Right renal pelvis (tissue), 4 donors: Measurements from ENCODE around the gene IRGM. TPM values are rescaled to one million over a fixed set of nuclear protein-coding genes. Genes with fewer than 3 reads are reported as not detected.
A peak's percentile ranks its signal among the peaks of the same experiment; 100 is the strongest.
"Not testable (repeated sequence)": the region's sequence is repeated elsewhere in the genome, so short reads cannot be mapped to it uniquely, and the experiment has no call there.

Source experiments
- DNase-seq, 4 donors: peaks; one replicate each; pipeline ENCODE4 v3.0.0-alpha.2; 2013; ENCODE audit warnings: low read depth in 4 of 4, low spot score in 3 of 4, missing footprints in 1 of 4
- polyA plus RNA-seq, 4 donors: library from polyadenylated mRNA; unstranded; fragments of 120-200 nt; gene quantifications; one replicate each; pipeline ENCODE4 v1.2.1, GENCODE V29; 2013; ENCODE audit not compliant: insufficient read length in 4 of 4

IRGM gene, protein sequence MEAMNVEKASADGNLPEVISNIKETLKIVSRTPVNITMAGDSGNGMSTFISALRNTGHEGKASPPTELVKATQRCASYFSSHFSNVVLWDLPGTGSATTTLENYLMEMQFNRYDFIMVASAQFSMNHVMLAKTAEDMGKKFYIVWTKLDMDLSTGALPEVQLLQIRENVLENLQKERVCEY
- polyA plus RNA-seq: 1 to 10 TPM in 1 of 4 donors, under 1 TPM in 3; 0.48 to 1.2 (median 0.75) TPM

DNA sequence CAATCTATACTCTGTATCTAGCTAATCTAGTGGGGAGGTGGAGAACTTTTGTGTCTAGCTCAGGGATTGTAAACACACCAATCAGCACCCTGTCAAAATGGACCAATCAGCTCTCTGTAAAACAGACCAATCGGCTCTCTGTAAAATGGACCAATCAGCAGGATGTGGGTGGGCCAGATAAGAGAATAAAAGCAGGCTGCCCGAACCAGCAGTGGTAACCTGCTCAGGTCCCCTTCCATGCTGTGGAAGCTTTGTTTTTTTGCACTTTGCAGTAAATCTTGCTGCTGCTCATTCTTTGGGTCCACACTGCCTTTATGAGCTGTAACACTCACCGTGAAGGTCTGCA is at the start of gene IRGM:
Gene IRGM (plus strand): TSS at position 214 of the 346 bp plus-strand sequence. CDS start 1,603 bp downstream, outside the sequence.
- DNase-seq: not testable (repeated sequence)

DNA sequence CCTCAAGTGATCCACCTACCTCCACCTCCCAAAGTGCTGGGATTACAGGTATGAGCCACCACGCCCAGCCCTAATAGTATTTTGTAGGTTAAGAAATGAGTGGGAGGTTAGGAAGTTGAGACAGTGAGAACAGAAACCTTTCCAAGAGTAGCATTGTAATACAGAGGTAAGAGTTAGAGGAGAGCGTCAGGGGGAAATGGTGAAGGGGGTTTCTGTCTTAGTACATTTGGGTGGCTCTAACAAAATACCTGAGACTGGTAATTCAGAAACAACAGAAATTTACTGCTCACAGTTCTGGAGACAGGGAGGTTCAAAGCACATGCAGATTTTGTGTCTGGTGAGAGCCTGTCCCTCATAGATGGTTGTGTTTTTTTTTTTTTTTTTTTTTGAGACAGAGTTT is 48.9 kb upstream of the IRGM start:
- DNase-seq: no peak

DNA sequence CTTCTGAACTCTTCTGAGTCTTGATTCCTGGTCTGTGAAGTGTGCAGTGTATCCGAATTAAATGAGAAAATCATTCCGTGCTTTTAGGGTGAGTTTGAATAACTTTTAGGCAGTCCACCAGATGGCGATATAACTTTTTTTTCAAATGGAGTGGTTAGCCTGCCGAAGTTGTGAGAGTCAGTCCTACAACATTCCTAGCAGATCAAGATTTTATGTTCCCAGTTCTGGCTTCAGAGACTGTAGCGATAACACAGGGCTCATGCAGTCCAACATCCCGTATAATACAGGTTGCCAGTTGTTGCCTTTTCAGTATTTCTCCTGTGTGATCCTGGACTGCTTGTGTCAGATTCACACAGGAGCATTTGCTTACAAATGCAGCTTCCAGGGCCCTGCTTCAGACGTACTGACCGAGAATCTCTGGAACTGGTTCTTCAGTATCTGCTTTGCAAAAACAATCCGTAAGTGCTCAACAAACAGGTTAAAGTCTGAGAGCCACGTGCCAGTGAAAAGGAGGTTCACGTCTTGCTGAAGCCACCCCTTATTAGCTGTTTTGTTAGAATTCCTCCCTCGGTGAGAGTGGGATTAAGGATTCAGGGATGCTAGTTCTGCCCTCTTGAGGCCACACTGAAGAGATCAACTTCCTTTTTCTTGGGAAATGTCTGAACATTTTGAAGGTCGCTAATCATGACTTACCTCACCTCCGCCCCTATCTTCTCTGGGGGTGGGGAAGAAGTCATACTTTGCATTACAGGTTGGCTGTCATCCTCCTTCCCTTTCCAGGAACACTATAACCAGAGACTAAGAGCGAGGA is 45.0 kb upstream of the IRGM start:
- peak in 2 of 4 donors; percentile 73 to 75 for DNase-seq

DNA sequence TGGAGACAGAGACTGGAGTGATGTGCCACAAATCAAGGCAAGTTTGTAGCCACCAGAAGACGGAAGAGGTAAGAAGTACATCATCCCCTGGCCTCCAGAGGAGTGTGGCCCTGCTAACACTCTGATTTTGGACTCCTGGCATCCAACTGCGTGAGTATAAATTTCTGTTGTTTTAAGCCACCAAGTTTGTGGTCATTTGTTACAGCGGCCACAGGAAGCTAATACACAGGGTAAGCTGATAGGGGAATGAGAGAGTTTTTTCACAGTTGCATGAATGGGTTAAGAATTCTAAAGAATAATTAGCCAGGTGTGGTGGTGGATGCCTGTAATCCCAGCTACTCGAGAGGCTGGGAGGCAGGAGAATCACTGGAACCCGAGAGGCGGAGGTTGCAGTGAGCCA is 41.9 kb upstream of the IRGM start:
- DNase-seq: no peak

DNA sequence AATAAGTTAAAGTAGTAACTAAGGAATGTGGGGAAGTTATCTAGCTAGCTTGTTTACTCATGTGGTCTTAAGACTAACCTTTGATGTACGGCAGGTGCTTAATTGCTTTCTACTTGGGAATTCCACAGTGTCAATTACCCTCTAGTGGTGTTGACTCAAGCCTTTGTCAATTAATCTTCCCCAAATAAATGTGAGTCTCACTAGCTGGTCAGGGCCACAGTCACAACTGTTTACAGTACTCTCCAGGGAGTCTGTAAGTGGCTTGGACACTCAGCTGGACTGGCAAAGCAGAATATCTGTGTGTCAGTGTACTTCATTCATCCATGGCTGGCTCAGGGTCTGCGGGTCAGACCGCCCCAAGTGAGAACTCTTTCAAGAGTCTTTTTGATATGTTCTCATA is 37.0 kb upstream of the IRGM start:
- DNase-seq: no peak

DNA sequence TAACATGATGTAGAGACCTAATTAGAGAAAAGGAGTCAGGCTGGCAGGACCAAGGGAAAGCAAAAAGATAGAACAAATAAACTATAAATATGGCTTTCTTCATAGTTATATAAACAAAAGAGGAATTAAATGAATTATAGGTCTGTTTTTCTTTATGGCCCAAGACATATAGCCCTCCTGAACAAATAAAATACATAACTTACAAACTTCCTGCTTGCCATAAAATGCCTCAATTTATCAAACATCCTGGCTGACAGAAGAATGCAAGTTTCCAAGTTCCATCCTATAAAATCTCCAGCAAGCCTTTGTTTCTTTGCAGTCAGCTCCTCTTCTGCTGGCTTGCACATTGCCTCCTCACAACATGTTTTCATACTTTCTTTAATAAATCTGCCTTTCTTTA is 31.3 kb upstream of the IRGM start:
- no peak for DNase-seq

DNA sequence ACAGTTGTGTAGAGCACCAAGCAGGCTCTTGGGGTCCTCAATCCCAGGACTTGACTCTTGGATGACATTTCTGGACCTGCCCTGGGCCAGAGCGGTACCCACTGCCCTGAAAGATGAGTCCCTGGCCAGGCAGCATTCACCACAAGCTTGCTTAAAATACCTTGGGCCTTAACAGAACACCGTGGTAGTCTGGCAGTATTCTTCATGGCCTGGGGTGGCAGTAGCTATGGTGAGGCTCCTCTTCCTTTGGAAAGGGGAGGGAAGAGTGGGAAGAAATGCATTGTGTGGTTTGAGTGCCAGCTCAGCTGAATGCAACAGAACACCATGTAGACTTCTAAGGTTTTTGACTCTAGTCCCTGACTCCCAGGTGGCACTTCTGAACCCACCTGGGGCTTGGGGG is 29.4 kb upstream of the IRGM start:
- no peak for DNase-seq

DNA sequence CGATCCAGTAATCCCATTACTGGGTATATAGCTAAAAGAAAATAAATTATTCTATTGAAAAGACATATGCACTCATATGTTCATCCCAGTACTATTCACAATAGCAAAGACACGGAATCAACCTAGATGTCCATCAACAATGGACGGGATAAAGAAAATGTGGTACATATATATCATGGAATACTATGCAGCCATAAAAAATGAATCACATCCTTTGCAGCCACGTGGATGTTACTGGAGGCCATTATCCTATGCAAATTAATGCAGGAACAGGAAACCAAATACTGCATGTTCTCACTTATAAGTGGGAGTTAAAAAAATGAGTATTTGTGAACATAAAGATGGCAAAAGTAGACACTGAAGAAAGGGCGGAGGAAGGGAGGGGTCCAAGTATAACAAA is 16.6 kb upstream of the IRGM start:
- no peak for DNase-seq

DNA sequence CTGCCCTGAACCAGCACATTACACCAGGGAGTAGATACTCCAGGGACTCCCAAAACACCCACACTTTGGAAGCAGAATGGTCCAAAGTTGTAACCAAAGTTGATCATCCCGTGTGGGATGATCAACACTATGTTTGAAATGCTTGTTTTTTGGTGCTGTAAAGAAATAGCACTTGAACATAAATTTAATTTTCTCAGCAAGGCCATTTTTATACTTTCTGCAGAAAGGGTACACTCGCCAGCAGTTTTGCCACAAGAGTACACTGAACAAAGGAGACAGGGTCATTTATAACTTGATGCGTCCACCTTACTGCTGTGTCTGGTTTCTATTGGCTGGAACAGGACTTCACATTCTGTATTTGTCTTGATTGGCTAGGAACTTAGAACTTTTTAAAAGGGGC is 14.5 kb upstream of the IRGM start:
- DNase-seq: not testable (repeated sequence)

DNA sequence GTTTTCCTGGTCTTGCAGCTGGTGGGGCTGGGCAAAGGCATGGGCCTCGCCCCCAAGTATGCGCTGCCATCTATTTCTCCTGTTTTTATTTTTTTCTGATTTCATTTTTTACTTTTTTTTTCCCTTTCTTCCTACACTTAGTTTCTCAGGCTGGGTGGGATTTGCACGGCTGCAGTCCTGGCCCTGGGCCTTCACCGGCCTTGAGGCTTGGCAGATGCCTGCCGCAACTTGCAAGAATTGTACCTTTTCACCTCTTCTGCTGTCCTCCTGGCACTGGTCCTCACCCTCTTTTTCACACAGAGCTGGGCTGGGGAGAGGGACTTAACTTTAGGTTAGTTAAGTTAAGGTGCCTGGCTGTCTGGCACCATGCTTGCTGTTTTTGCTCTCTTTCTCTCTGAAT is 10.3 kb upstream of the IRGM start:
- DNase-seq: no peak

DNA sequence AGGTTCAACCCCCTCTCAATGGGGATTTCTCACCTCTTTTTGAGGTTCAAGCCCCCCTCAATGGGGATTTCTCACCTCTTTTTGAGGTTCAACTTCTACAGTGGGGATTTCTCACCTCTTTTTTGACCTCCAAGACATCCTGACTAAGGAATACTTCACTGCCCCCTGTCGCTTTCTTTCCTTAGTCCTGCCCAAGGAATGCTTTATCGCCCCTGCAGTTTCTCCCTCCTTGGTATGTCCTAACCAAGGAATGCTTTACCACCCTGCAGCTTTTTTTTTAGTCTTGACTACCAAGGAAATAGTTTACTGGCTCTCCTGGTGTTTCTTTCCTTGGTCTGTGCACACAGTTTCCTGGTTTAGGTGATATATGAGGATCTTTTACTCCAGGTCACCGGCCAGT is 9.6 kb upstream of the IRGM start:
- DNase-seq: no peak

DNA sequence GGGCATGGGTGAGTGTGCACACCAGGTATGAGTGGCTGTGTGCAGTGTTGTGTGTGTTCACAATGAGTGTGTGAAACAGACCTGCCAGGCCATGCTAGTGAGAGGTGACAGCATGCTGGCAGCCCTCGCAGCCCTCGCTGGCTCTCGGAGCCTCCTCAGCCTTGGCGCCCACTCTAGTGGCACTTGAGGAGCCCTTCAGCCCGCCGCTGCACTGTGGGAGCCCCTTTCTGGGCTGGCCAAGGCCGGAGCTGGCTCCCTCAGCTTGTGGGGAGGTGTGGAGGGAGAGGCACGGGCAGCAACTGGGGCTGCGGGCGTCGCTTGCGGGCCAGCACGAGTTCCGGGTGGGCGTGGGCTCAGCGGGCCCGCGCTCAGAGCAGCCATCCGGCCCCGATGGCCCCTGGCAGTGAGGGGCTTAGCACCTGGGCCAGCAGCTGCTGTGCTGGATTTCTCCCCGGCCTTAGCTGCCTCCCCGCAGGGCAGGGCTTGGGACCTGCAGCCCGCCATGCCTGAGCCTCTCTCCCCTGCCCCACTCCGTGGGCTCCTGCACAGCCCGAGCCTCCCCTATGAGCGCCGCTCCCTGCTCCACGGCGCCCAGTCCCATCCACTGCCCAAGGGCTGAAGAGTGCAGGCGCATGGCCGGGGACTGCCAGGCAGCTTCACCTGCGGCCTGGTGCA is 999 bp upstream of the IRGM start:
- not testable (repeated sequence) for DNase-seq

DNA sequence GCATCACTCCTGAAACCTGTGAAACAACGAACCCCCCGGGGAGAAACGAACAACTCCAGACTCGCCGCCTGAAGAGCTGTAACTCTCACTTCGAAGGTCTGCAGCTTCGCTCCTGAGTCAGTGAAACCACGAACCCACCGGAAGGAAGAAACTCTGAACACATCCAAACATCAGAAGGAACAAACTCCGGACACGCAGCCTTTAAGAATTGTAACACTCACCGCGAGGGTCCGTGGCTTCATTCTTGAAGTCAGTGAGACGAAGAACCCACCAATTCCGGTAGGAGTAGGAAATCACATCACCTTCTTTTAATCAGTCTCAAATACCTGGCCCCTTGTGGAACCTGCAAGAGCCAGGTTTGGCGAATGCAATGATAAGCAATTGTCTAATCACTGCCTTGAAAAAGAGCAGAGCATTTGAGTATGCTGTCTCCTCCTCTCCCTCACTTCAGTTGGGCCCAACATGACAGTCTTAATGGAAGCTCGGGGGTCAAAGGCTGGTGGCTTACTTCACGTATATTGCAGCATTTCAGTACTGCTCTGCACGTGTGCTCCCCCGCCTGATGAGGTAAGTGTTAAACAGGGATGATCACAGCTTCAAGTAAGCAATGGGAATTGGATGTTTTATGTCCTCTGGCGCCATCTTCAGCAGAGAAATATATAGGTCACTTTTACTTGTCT is 473 bp downstream of the IRGM start:
- DNase-seq: peak; percentile 63 to 73 (median 68)

DNA sequence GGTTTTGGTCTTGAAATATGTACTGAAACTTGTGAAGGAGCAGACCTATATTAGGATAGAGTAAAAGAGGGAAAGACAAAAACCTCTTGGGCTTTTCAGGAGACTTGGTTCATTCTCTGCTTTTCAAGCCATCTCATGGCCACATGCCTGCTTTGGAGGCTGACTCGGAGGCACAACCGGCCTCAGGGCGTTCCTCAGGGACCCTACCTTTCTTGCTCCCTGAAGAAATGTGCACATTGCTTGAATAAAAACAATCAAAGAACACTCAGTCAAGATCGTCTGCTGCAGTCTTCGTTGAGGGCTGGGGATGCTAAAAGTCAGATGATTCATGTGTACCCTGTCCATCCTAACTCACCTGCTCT is 994 bp downstream of the IRGM start:
- DNase-seq: no peak

DNA sequence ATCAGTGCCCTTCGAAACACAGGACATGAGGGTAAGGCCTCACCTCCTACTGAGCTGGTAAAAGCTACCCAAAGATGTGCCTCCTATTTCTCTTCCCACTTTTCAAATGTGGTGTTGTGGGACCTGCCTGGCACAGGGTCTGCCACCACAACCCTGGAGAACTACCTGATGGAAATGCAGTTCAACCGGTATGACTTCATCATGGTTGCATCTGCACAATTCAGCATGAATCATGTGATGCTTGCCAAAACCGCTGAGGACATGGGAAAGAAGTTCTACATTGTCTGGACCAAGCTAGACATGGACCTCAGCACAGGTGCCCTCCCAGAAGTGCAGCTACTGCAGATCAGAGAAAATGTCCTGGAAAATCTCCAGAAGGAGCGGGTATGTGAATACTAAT is 1.9 kb downstream of the IRGM start:
- DNase-seq: no peak

DNA sequence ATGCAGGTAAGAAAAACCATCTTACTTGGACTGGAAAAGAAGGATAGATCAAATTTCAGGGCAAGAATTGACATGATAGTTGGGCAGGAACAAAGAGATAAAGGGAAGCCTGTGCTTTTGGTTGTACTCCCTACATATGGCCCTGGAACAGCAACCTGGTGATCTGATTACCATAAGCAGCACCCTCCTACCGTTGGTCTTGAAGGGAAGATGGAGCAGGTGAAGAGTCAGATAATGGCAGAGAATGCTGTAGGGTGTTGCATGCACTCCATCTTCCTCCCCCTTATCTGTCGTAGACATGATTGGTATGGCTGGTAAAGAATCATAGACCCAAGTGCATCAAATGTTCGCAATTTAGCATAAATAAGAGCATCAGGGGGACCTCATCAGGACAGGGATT is 4.7 kb downstream of the IRGM start:
- DNase-seq: no peak

DNA sequence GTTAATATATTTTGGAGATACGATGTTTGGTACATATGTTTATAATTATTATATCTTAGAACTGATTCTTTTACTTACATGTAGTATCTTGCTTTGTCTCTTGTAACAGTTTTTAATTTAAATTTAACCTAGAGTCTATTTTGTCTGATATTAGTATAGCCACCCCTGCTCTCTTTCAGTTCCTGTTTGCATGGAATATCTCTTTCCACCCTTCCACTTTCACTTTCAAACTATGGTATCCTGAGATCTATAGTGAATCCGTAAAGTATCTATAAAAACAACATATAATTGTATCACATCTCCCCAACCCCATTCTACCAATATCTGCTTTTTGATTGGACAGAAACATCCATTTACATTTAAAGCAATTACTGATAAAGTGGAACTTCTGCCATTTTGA is 7.2 kb downstream of the IRGM start:
- no peak for DNase-seq

DNA sequence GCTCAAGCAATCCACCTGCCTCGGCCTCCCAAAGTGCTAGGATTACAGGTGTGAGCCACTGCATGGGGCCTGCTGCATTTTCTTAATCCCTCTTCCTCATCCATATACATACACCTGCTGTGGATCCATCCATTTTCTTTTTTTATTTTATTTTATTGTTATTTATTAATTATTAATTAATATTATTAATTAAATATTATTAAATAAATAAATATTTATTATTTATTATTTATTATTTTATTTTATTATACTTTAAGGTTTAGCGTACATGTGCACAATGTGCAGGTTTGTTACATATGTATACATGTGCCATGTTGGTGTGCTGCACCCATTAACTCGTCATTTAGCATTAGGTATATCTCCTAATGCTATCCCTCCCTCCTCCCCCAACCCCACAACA is 10.4 kb downstream of the IRGM start:
- not testable (repeated sequence) for DNase-seq

DNA sequence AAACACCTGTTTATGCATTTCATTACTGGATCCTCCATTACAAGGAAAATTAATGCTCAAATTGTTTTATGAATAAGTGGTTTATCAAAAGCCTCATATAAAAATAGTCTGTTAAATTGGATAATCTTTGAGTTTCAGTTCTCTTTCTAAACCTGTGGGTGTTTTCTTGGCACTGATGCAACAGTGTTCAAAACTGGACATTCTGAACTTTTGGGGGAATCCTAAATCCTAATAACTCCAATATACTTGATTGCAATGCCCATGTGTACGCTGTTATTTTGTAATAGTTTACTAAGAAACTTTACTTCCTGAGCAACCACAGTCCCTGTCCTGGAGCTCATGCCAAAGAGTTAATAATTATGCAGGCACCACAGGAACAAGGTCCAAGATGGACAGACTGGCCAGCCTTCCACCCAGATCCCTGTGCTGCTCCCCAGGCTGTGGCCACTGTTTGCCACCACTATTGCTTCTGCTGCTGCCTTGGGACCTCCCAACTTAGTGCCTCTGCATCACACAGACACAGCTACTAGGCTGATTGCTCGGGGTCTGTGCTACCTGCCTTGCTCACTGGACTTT is 14.0 kb downstream of the IRGM start:
- DNase-seq: no peak

DNA sequence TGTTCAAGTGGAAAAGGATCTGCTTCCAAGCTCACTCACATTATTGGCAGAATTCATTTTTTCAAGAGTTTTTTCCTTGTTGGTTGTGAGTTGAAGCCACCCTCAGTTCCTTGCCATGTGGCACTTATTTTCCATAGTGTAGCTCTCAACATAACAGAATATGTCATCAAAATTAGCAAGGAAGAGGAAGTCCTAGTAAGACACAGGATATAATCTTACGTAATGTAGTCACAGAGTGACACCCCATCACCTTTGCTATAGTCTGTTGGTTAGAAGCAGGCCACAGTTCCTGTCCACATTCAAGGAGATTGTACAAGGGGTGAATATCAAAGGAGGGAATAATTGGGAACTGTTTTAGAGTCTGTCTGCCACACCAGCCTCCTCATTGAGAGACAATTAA is 15.7 kb downstream of the IRGM start:
- DNase-seq: no peak

DNA sequence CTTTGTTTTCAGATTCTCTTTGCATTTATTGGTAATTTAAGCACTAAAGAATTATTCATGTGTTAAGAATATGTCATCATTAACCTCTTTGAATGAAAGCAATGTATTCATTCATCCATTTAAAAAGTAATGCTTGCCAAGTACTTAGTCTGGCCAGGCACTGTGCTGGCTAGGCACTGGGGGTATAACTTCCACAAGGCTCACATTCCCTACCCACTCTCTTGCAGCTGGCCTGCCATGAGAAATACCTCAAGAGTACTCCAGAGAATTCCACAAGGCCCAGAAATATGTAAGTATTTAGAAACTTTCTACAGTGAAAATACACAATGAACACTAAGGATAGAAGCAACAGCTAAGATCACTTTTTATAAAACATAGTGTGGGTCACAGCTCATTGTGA is 33.0 kb downstream of the IRGM start:
- no peak for DNase-seq
